HepG2 (cell line): Measurements from ENCODE around the gene CCT6A. TPM values are rescaled to one million over a fixed set of nuclear protein-coding genes. Genes with fewer than 3 reads are reported as not detected.

Source experiments
- EEA1 ChIP-seq: sonication (generic); formaldehyde crosslinking; IDR thresholded peaks from 2 replicates; pipeline ENCODE4 v1.5.1; 2020; ENCODE audit warnings: mild to moderate bottlenecking, missing genetic modification reagents, borderline replicate concordance
- GZF1 ChIP-seq: sonication (generic); formaldehyde crosslinking; IDR thresholded peaks from 2 replicates; pipeline ENCODE4 v1.5.1; 2020; ENCODE audit warnings: mild to moderate bottlenecking, missing genetic modification reagents
- MAFF ChIP-seq: IDR thresholded peaks from 2 replicates; pipeline ENCODE4 v1.6.1; 2011; ENCODE audit warnings: low read depth, low read length, improper control_type of control experiment
- NR1H2 ChIP-seq: sonication (generic); formaldehyde crosslinking; IDR thresholded peaks from 2 replicates; pipeline ENCODE4 v1.8.1; 2022; ENCODE audit warnings: low read depth, missing genetic modification reagents, borderline replicate concordance
- NRL ChIP-seq: sonication (generic); formaldehyde crosslinking; IDR thresholded peaks from 2 replicates; pipeline ENCODE4 v1.5.0; 2020; ENCODE audit warnings: missing genetic modification reagents, mild to moderate bottlenecking, moderate library complexity, borderline replicate concordance
- PHF5A ChIP-seq: IDR thresholded peaks from one replicate; pipeline ENCODE4 v1.6.1; 2018; ENCODE audit warnings: low read depth, missing genetic modification reagents; ENCODE audit not compliant: unreplicated experiment
- PLSCR1 ChIP-seq: sonication (generic); formaldehyde crosslinking; IDR thresholded peaks from 2 replicates; pipeline ENCODE4 v1.5.0; 2020; ENCODE audit warnings: missing genetic modification reagents, mild to moderate bottlenecking, borderline replicate concordance
- SALL2 ChIP-seq: sonication (generic); formaldehyde crosslinking; IDR thresholded peaks from 2 replicates; pipeline ENCODE4 v1.8.1; 2023; ENCODE audit warnings: mild to moderate bottlenecking, missing genetic modification reagents, inconsistent platforms
- SP5 ChIP-seq: IDR thresholded peaks from 2 replicates; pipeline ENCODE4 v1.6.1; 2016; ENCODE audit warnings: low read depth, borderline replicate concordance
- THYN1 ChIP-seq: sonication (generic); formaldehyde crosslinking; IDR thresholded peaks from 2 replicates; pipeline ENCODE4 v1.8.1; 2023; ENCODE audit warnings: low read depth, mild to moderate bottlenecking, moderate library complexity, missing genetic modification reagents, borderline replicate concordance
- ZGPAT ChIP-seq: IDR thresholded peaks from 2 replicates; pipeline ENCODE4 v1.6.1; 2016; ENCODE audit warnings: mild to moderate bottlenecking
- ZKSCAN1 ChIP-seq: fragments of 150-350 bp; IDR thresholded peaks from 2 replicates; pipeline ENCODE4 v1.6.1; 2014; ENCODE audit warnings: low read length
- ZNF143 ChIP-seq: sonication (generic); formaldehyde crosslinking; IDR thresholded peaks from 2 replicates; pipeline ENCODE4 v1.4.0; 2020; ENCODE audit warnings: missing genetic modification reagents
- ZNF224 ChIP-seq: sonication (generic); formaldehyde crosslinking; IDR thresholded peaks from 2 replicates; pipeline ENCODE4 v1.5.0; 2020; ENCODE audit warnings: mild to moderate bottlenecking, missing genetic modification reagents
- ZNF510 ChIP-seq: sonication (generic); formaldehyde crosslinking; IDR thresholded peaks from 2 replicates; pipeline ENCODE4 v1.4.0; 2020; ENCODE audit warnings: low read depth, mild to moderate bottlenecking, missing genetic modification reagents
- ZNF550 ChIP-seq: sonication (generic); formaldehyde crosslinking; IDR thresholded peaks from 2 replicates; pipeline ENCODE4 v1.4.0; 2020; ENCODE audit warnings: mild to moderate bottlenecking, missing genetic modification reagents, borderline replicate concordance
- ZNF580 ChIP-seq: IDR thresholded peaks from 2 replicates; pipeline ENCODE4 v1.6.1; 2016; ENCODE audit warnings: low read depth, borderline replicate concordance
- ZNF879 ChIP-seq: sonication (generic); formaldehyde crosslinking; IDR thresholded peaks from 2 replicates; pipeline ENCODE4 v1.8.1; 2023; ENCODE audit warnings: missing genetic modification reagents
- ZSCAN21 ChIP-seq: sonication (generic); formaldehyde crosslinking; IDR thresholded peaks from 2 replicates; pipeline ENCODE4 v1.8.0; 2022; ENCODE audit warnings: mild to moderate bottlenecking, missing genetic modification reagents, moderate library complexity, borderline replicate concordance
- polyA plus RNA-seq, 8 experiments: library from polyadenylated mRNA; depleted of rRNA in 3 of 8; stranded (reverse) in 7 of 8; unstranded in 1 of 8; fragments of >200 nt; fragmentation: Illumina TruSeq in 4 of 8; extraction: Trizol in 4 of 8; gene quantifications; 2 replicates each; pipeline versions ENCODE4 v1.2.1 to v1.2.3, GENCODE V29; 2011 to 2016; ENCODE audit warnings: low read depth in 4 of 8, missing spikeins in 1 of 8, mixed read lengths in 1 of 8; ENCODE audit not compliant: insufficient read depth in 1 of 8
- total RNA-seq, 5 experiments: library from RNA; depleted of rRNA; stranded (reverse); fragments of >200 nt; fragmentation: Illumina TruSeq; extraction: Trizol; gene quantifications; 2 replicates each; pipeline ENCODE4 v1.2.3, GENCODE V29; 2016; ENCODE audit warnings: low read depth in 1 of 5
- TF ChIP-seq, protein P1 (sequence below): sonication (generic); formaldehyde crosslinking; IDR thresholded peaks from 2 replicates; pipeline ENCODE4 v1.5.0; 2020; ENCODE audit warnings: missing genetic modification reagents

Gene CCT6A
- total and polyA plus RNA-seq, 2 of the 13 experiments (the other 11 are each of a cell fraction or from before 2014, with no cell fraction given) = 219 to 292 TPM

DNA sequence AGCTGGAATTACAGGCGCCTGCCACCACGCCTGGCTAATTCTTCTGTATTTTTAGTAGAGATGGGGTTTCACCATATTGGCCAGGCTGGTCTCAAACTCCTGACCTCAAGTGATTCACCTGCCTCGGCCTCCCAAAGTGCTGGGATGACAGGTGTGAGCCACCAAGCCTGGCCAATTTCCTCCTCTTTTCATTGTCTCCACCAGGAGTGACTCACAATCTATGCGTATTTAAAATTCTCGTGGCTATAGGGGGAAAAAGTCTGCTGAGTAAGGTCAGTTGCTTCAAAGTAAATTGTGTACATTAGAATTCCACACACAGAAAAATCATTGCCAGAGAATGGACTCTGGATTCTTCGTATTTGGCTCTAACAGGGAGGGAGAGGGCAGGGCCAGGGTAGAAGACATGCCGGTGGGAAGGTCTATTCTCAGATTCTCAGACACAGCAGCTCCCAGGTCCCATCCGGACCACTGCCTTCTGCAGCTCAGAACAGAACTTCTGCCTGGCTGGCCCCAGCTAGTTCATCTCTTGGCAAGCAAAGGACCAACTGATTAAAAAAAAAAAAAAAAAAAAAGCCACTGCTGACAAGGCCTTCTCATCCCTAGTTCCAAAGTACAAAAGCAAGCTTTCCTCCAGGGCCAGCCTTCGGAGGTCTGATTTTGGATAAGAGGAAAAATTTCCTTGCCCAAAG lies 22.5 kb upstream of the CCT6A start (continued):
- no peak for TF ChIP-seq ZSCAN21 (CRISPR knock-in tag)
- TF ChIP-seq NR1H2 (CRISPR knock-in tag) = no peak
- TF ChIP-seq PLSCR1 (CRISPR knock-in tag) = no peak
- no peak for TF ChIP-seq ZNF224
- TF ChIP-seq, protein P1, sequence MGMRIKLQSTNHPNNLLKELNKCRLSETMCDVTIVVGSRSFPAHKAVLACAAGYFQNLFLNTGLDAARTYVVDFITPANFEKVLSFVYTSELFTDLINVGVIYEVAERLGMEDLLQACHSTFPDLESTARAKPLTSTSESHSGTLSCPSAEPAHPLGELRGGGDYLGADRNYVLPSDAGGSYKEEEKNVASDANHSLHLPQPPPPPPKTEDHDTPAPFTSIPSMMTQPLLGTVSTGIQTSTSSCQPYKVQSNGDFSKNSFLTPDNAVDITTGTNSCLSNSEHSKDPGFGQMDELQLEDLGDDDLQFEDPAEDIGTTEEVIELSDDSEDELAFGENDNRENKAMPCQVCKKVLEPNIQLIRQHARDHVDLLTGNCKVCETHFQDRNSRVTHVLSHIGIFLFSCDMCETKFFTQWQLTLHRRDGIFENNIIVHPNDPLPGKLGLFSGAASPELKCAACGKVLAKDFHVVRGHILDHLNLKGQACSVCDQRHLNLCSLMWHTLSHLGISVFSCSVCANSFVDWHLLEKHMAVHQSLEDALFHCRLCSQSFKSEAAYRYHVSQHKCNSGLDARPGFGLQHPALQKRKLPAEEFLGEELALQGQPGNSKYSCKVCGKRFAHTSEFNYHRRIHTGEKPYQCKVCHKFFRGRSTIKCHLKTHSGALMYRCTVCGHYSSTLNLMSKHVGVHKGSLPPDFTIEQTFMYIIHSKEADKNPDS (CRISPR knock-in tag) = no peak
- TF ChIP-seq ZNF143 (CRISPR knock-in tag) = no peak
- TF ChIP-seq NRL (CRISPR knock-in tag) = no peak
- no peak for TF ChIP-seq ZNF879 (CRISPR knock-in tag)
- peak; percentile 64; the same call in 1 of the 2 replicates for TF ChIP-seq ZGPAT (CRISPR knock-in tag)
- peak; percentile 86 for TF ChIP-seq MAFF
- TF ChIP-seq SP5 = no peak
- no peak for TF ChIP-seq ZNF550 (CRISPR knock-in tag)
- no peak for TF ChIP-seq GZF1 (CRISPR knock-in tag)
- TF ChIP-seq THYN1 (CRISPR knock-in tag) = no peak
- no peak for TF ChIP-seq SALL2 (CRISPR knock-in tag)
- no peak for TF ChIP-seq ZKSCAN1
- TF ChIP-seq EEA1 (CRISPR knock-in tag) = no peak
- TF ChIP-seq ZNF510 = 0 out of 2 replicates have a peak, but pooled peaks have one; percentile 31
- TF ChIP-seq ZNF580 (CRISPR knock-in tag) = peak; percentile 12; the same call in 1 of the 2 replicates
- TF ChIP-seq PHF5A (CRISPR knock-in tag) = no peak
